HepG2 (cell line): ENCODE results near the gene PITX3.

Experiments used
- CTCF ChIP-seq: sonication (generic); formaldehyde crosslinking; IDR thresholded peaks from 2 replicates; pipeline ENCODE4 v1.5.0; 2020; ENCODE audit warnings: mild to moderate bottlenecking, missing genetic modification reagents, moderate library complexity
- EP300 ChIP-seq, 3 experiments: sonication (generic) in 1 of 3; formaldehyde crosslinking in 1 of 3; IDR thresholded peaks; 2 replicates each; pipeline versions ENCODE4 v1.5.1 to v1.6.1; 2011 to 2020; ENCODE audit warnings: low read depth in 2 of 3, low read length in 2 of 3, borderline replicate concordance in 1 of 3, improper control_type of control experiment in 1 of 3, mild to moderate bottlenecking in 1 of 3, missing genetic modification reagents in 1 of 3, moderate library complexity in 1 of 3
- EZH2 ChIP-seq: conservative IDR thresholded peaks from 2 replicates; pipeline ENCODE4 v1.6.1; 2012; ENCODE audit warnings: mild to moderate bottlenecking, low read depth, low read length, moderate library complexity
- FOXP4 ChIP-seq: sonication (generic); formaldehyde crosslinking; IDR thresholded peaks from 2 replicates; pipeline ENCODE4 v1.4.0; 2020; ENCODE audit warnings: missing genetic modification reagents
- JUND ChIP-seq: sonication (generic); formaldehyde crosslinking; IDR thresholded peaks from 2 replicates; pipeline ENCODE4 v1.8.0; 2022; ENCODE audit warnings: mild to moderate bottlenecking, missing genetic modification reagents
- MAX ChIP-seq: IDR thresholded peaks from 2 replicates; pipeline ENCODE4 v1.6.1; 2012; ENCODE audit warnings: inconsistent platforms
- NFIC ChIP-seq: IDR thresholded peaks from 2 replicates; pipeline ENCODE4 v1.6.1; 2012; ENCODE audit warnings: mild to moderate bottlenecking, low read length, inconsistent platforms
- POLR2A ChIP-seq, 2 experiments: IDR thresholded peaks; 2 replicates each; pipeline ENCODE4 v1.6.1; 2011; ENCODE audit warnings: low read depth in 2 of 2, low read length in 2 of 2, mild to moderate bottlenecking in 1 of 2, moderate library complexity in 1 of 2; ENCODE audit not compliant: insufficient read depth in 1 of 2
- SP2 ChIP-seq: sonication (generic); formaldehyde crosslinking; IDR thresholded peaks from 2 replicates; pipeline ENCODE4 v1.5.1; 2020; ENCODE audit warnings: mild to moderate bottlenecking, missing genetic modification reagents
- TARDBP ChIP-seq: sonication (generic); formaldehyde crosslinking; IDR thresholded peaks from 2 replicates; pipeline ENCODE4 v1.8.0; 2022; ENCODE audit warnings: mild to moderate bottlenecking, missing genetic modification reagents
- ZBTB20 ChIP-seq: sonication (generic); formaldehyde crosslinking; IDR thresholded peaks from 2 replicates; pipeline ENCODE4 v1.8.1; 2023; ENCODE audit warnings: missing genetic modification reagents, low read depth, mild to moderate bottlenecking, borderline replicate concordance
- ZNF430 ChIP-seq: sonication (generic); formaldehyde crosslinking; IDR thresholded peaks from 2 replicates; pipeline ENCODE4 v1.9.0; 2021; ENCODE audit warnings: mild to moderate bottlenecking, missing genetic modification reagents
- TF ChIP-seq, protein P1 (sequence below), 2 experiments: IDR thresholded peaks; 2 replicates each; pipeline ENCODE4 v1.6.1; 2011 to 2012; ENCODE audit warnings: low read length in 2 of 2, borderline replicate concordance in 1 of 2, low read depth in 1 of 2, mild to moderate bottlenecking in 1 of 2, moderate library complexity in 1 of 2
- TF ChIP-seq, protein P2 (sequence below): sonication (generic); formaldehyde crosslinking; IDR thresholded peaks from 2 replicates; pipeline ENCODE4 v1.4.0; 2020; ENCODE audit warnings: missing genetic modification reagents, borderline replicate concordance

DNA sequence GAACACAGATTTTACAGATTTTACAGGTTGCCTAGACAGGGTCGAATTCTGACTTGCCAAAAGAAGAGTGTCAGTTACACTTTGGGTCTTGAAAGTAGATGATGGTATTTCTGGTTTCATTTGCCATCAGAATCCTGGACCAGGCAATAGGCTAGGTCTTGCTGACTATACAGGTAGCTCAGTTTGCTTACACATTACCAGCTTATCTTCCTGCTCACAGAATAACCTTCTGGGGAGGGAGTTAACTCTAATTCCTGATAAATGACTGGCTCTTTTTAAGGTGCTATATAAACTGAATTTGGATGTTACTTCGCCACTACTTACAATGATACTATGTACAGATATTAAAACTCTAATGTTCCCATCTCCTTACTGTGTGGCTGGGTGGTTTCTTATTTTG, 43.8 kb upstream of the PITX3 start:
- TF ChIP-seq FOXP4 (CRISPR knock-in tag) (no peak), POLR2A (IDR thresholded peaks at IDR 0.05; ENCODE audit: insufficient read depth in 1 of 2, low read depth in 2 of 2, low read length in 2 of 2) (no peak), MAX (no peak), EP300 (IDR thresholded peaks at IDR 0.05; ENCODE audit: low read depth in 2 of 2, low read length in 2 of 2) (no peak), EP300 (CRISPR knock-in tag; IDR thresholded peaks at IDR 0.05; ENCODE audit: borderline replicate concordance) (no peak), CTCF (CRISPR knock-in tag) (no peak), SP2 (CRISPR knock-in tag) (no peak), ZBTB20 (CRISPR knock-in tag) (no peak), ZNF430 (CRISPR knock-in tag) (no peak), JUND (CRISPR knock-in tag) (no peak), EZH2 (no peak), NFIC (no peak), TARDBP (CRISPR knock-in tag) (no peak)
- TF ChIP-seq, protein P1, sequence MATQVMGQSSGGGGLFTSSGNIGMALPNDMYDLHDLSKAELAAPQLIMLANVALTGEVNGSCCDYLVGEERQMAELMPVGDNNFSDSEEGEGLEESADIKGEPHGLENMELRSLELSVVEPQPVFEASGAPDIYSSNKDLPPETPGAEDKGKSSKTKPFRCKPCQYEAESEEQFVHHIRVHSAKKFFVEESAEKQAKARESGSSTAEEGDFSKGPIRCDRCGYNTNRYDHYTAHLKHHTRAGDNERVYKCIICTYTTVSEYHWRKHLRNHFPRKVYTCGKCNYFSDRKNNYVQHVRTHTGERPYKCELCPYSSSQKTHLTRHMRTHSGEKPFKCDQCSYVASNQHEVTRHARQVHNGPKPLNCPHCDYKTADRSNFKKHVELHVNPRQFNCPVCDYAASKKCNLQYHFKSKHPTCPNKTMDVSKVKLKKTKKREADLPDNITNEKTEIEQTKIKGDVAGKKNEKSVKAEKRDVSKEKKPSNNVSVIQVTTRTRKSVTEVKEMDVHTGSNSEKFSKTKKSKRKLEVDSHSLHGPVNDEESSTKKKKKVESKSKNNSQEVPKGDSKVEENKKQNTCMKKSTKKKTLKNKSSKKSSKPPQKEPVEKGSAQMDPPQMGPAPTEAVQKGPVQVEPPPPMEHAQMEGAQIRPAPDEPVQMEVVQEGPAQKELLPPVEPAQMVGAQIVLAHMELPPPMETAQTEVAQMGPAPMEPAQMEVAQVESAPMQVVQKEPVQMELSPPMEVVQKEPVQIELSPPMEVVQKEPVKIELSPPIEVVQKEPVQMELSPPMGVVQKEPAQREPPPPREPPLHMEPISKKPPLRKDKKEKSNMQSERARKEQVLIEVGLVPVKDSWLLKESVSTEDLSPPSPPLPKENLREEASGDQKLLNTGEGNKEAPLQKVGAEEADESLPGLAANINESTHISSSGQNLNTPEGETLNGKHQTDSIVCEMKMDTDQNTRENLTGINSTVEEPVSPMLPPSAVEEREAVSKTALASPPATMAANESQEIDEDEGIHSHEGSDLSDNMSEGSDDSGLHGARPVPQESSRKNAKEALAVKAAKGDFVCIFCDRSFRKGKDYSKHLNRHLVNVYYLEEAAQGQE (IDR thresholded peaks at IDR 0.05; ENCODE audit: borderline replicate concordance in 1 of 2, low read depth in 1 of 2, low read length in 2 of 2) = no peak
- TF ChIP-seq, protein P2, sequence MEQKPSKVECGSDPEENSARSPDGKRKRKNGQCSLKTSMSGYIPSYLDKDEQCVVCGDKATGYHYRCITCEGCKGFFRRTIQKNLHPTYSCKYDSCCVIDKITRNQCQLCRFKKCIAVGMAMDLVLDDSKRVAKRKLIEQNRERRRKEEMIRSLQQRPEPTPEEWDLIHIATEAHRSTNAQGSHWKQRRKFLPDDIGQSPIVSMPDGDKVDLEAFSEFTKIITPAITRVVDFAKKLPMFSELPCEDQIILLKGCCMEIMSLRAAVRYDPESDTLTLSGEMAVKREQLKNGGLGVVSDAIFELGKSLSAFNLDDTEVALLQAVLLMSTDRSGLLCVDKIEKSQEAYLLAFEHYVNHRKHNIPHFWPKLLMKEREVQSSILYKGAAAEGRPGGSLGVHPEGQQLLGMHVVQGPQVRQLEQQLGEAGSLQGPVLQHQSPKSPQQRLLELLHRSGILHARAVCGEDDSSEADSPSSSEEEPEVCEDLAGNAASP (CRISPR knock-in tag) = no peak
